ENCODE data around the gene GOLM1.

The GOLM1 gene

DNA sequence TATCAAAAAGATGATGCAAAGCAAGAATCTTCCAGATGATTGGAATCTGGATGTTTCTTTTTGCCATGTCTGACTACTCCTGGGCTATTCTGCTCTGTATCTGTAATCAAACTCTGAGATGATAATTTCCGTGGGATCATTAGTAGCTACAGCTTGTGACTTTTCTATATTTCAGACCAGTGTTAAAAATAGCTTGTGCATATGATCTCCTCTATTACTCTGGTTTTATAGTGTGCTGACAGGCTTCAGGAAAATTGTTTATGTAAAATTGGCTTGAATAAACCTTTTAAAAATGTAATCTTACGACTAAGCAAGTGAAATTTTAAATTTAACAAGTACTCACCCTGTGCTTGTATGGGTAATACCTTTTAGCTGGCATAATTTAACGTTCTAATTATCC is 118.0 kb downstream of the GOLM1 start:
- no peak for DNase-seq (ENCODE audit: low spot score)

GRCh38 chr9:85978496-85978895 is 120.9 kb downstream of the GOLM1 start:
- DNase-seq (ENCODE audit: low spot score) = no peak

Data from AG08395 (cell line).